ENCODE results near the gene WSB2.

WSB2 gene

DNA sequence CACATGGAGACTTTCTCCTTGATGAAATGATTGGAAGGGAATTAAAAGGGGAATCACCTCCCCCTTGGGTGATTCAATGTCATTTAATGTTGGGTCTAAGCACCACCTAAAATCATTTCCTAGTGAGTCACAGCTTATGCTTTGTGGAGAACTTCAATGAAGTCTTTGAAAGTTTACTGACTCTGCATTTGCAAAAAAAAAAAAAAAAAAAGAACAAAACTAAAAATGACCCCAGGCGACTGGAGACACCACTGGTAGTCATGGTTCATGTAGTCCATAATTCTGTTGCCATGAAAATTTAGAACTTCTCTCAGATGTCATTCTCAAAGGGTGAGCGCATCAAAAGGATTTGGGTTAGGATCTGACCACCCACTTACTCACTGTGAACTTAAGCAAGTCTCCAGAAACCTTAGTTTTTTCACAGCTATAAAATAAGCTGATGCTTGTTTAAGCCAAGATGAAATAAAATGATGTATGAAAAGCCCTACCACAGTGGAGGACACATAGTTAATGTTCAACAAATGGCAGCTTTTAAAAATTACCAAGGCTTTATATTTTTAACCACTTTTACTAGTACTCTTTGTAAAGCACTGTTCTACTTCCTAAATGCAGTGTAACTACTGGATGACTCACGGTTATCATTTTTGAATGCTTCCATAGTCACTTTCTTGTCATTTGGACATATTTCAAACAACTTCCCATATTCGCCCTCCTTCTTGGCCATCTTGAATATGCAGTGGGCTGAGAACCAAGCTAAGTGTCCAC lies 74.1 kb downstream of the WSB2 start:
- no peak for DNase-seq

DNA sequence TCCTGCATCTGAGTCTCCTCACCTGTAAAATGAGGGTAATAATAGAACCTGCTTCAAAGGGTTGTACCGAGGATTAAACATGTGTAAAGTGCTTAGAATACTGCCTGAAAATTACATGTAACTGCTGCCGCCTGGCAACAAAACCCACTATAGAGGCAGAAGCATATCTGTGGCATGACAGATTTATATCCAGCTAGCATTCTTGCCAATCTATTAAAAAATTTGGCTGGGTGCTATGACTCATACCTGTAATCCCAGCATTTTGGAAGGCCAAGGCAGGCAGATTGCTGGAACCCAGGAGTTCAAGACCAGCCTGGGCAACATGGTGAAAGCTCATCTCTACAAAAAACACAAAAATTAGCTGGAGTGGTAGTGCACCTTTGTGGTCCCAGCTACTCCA lies 75.8 kb downstream of the WSB2 start:
- no peak for DNase-seq
